GM18951 (cell line): ENCODE results near the gene DLK1.

Source experiments
- POLR2A ChIP-seq: IDR thresholded peaks from 4 replicates; pipeline ENCODE4 v1.6.1; 2011; ENCODE audit warnings: mild to moderate bottlenecking; ENCODE audit not compliant: insufficient read length, insufficient read depth; ENCODE audit errors: extremely low read depth
- in situ Hi-C: fragments of 300-500 bp; cut with MboI; formaldehyde crosslinking; loops from one replicate; pipeline ENCODE4 v1.12.0; 2022; ENCODE audit warnings: low sequenced_read_pairs, mixed read lengths, inconsistent platforms; ENCODE audit not compliant: unreplicated experiment

The DLK1 gene

GRCh38 chr14:100687386-100687785, 39.3 kb upstream of the DLK1 start:
- in situ Hi-C loops, result no loop called here

GRCh38 chr14:100688051-100688450, 38.6 kb upstream of the DLK1 start:
- TF ChIP-seq POLR2A, result no peak
- in situ Hi-C loops, result no loop called here

More at GRCh38 chr14:100687386-100687785, 39.3 kb upstream of the DLK1 start:
- no peak for TF ChIP-seq POLR2A

- in situ Hi-C loops, result no loop called here
- TF ChIP-seq POLR2A, result no peak
These were observed 37.9 kb upstream of the DLK1 start for GRCh38 chr14:100688598-100689461.

DNA sequence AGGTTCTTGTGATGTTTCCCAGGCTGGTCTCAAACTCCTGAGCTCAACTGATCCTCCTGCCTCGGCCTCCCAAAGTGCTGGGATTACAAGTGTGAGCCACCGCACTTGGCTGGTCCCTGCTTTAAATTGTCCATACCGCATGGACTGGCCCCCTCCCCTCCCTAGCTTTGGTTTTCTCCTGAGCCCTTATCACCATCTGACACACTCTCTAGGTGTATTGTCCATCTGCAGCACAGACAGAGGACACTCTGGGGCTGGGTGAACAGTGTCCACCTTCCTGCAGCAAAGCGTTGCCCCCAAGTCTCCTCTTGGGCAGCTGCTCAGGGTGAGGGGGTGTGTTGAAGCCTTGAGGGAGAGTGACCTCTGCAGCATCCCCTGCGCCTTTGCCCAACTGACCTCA, 36.0 kb upstream of the DLK1 start:
- no peak for TF ChIP-seq POLR2A

GRCh38 chr14:100691395-100692056, 35.2 kb upstream of the DLK1 start:
- TF ChIP-seq POLR2A, result no peak
- in situ Hi-C loops, result no loop called here

More for the DNA sequence above, 36.0 kb upstream of the DLK1 start:
- in situ Hi-C loops, result no loop called here

DNA sequence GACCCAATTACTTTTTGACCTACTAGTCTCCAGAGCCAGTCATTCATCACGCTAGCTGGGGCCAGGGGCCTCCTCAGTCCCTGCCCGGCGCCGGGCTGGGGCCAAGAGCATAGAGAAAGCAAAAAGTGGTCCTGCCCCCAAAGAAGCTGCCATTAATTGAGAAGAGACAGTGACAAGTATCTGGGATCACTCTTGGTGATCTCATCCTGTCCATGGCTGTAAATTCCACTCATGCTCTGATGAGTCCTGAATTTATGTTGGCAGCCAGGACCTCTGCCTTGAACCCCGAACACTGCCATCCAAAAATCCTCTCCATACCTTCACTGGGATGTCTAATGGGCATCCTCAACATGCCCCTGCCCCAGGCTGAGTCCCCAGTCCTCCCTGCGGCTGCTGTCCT, 34.4 kb upstream of the DLK1 start:
- in situ Hi-C loops, result no loop called here
- TF ChIP-seq POLR2A, result no peak

DNA sequence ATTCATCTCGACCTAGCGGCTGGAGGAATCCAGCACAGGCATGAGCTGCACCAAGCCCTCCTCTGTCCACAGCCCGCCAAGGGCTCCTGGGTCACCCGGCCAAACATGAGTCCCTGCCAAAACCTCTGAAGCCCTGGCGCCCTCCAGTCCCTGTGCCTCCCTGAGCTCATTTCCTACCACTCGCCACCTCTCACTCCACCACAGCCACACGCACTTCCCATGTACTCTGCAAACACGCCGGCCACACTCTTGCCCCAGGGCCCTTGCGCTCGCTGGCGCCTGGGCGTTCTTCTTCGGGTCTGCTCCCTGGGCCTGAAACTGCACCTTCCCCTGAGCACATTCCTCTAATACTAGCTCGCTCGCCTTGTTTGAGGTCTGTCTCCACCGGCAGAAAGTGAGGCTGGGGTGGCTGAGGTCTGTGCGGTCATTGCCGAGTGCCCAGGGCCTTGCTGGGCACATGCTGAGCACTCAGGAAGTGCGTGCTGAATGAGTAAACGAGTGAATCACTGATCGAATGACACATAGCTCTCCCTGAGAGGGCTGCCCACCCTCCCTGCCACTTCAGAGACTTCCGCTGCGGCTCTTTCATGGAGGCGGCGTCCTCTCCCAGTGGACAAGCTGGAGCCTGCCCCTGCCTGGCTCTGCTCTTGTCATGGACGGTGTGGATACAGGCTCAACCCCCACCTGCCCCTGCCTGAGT, 33.7 kb upstream of the DLK1 start:
- in situ Hi-C loops, result no loop called here
- no peak for TF ChIP-seq POLR2A

DNA sequence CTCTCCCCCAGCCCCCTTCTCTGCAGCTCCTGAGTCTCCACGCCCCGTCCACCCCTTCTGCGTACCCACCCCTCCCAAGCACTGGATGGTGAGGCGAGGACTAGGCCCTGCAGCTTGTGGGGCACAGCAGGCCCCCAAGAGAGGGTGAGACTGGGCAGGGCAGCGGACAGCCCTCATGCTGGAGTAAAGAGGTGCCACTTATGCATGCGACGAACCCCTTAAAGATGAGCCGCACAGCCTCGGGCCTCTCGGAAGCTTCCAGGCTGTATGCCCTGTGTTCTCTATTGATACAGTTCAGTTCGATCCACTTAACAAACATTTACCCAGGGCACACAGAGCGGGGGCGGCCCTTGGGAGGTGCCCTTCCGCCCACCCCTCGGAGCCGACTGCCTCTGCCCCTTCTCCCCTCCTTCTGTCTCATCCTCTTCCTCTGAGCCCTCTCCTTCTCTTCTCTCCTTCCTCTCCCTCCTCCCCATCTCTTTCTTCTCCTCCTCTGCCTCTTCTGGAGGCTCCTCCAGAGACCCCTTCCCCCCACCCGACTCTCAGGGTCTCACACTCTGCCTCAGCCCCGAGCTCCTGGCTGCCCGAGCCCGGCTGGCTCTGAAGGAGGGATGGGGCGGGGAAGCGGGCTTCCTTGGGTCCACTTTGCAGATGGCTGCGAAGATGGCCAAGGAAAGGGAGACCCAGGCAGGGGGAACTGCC, 32.7 kb upstream of the DLK1 start:
- TF ChIP-seq POLR2A, result no peak
- in situ Hi-C loops, result no loop called here

- in situ Hi-C loops, result no loop called here
- no peak for TF ChIP-seq POLR2A
These were observed 31.9 kb upstream of the DLK1 start for GRCh38 chr14:100694579-100695422.

DNA sequence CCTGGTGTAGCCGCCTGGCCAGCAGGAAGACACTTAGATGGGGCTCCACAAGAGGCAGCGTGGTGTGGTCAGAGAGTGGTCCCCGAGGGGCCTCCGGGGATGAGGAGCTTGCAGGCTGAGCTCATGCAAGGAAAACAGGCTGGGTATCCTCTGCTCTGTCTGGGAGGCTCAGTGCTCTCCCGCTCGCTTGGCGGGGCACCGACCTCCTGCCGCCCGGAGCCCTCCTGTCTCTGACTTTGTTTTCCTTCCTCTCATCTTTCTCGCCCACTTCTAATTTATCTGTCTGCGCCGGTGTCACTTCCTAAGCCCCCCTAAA, 31.3 kb upstream of the DLK1 start:
- no peak for TF ChIP-seq POLR2A
- in situ Hi-C loops, result no loop called here

DNA sequence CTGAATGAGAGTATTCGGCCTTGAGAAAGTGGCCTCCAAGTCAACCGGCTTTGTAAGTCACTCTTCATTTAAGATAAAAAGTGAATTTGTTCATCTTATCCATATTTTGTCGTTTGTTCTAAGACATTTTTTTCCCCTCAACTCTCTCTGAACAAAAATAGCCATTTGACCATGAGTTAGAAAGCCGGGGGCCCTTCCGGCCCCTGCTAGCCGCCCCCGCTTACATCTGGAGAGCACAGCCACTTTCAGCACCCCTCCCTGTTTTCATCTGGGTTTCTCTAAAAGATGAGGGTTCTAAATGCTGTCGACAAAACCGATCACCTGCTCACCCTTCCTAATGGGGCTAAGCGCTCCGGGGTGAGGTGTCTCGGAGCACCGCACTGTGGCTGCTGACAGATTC, 30.7 kb upstream of the DLK1 start:
- in situ Hi-C loops, result no loop called here
- no peak for TF ChIP-seq POLR2A

DNA sequence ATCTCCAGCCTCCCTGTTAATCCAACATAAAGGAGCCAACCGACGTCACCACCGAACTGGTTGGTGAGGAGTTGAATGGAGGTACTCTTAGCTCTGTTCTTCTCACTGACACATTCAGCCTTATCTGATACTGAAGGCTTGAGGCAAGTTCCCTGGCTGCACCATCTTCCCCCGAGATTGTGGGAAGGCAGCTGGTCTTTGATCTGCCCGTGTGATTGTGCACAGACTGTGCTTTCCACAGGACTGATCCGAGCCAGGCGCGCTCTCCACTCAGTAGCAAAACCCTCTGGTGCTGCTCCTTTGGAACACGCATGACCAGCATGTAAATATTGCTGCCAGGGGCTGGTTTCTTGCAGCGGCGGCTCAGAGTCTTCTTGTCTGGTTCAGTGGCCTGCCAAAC, 30.1 kb upstream of the DLK1 start:
- no peak for TF ChIP-seq POLR2A

DNA sequence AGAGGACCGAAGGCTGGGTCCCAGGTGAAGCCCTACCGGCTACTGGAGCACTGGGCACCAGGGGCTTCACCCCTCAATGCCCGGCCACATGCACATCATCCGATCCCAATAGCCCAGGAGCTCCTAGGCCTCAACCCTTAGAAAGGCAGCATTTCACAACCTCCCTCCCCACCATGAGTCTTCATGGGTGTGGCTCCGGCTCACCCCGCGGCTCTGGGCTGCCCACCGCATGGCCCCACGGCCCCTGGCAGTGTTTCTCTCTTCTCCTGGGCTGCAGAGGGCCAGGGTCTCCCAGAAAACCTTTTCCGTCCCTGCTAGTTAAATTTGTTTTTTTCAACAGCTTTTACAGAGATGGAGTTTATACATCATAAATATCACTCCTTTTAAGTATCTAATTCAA, 28.6 kb upstream of the DLK1 start:
- in situ Hi-C loops, result no loop called here
- TF ChIP-seq POLR2A, result no peak

More for the DNA sequence above, 30.1 kb upstream of the DLK1 start:
- in situ Hi-C loops, result no loop called here
